Activated effector memory CD4-positive, alpha-beta T cell treated with anti-CD3 and anti-CD28 coated beads, Interleukin-2, amount 50 U/mL, for 16 hours (primary cell): ENCODE data around the gene NKD1.

ENCODE experiments used
- DNase-seq: peaks from one replicate; pipeline ENCODE4 v3.0.0-alpha.2; 2020

NKD1 gene

GRCh38 chr16:50581845-50582244 lies 33.6 kb downstream of the NKD1 start:
- DNase-seq: no peak

DNA sequence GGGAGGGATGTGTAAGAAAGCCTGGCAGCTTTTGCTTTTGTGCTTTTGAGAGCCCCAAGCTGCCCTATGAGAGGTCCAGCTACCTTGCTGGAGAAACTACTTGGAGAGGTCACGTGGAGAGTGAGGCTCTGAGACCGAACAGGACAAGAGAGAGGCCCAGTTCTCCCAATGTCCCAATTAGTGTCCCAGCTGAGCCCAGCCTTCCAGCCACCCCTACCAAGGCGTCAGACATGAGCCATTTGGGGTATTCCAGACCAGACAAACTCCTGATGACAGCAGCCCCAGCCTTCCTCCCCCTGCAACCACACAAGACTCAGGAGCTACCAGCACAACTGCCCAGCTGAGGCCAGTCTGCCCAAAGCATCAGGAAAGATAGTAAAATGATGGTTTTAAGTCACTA lies 35.0 kb downstream of the NKD1 start:
- DNase-seq: no peak

DNA sequence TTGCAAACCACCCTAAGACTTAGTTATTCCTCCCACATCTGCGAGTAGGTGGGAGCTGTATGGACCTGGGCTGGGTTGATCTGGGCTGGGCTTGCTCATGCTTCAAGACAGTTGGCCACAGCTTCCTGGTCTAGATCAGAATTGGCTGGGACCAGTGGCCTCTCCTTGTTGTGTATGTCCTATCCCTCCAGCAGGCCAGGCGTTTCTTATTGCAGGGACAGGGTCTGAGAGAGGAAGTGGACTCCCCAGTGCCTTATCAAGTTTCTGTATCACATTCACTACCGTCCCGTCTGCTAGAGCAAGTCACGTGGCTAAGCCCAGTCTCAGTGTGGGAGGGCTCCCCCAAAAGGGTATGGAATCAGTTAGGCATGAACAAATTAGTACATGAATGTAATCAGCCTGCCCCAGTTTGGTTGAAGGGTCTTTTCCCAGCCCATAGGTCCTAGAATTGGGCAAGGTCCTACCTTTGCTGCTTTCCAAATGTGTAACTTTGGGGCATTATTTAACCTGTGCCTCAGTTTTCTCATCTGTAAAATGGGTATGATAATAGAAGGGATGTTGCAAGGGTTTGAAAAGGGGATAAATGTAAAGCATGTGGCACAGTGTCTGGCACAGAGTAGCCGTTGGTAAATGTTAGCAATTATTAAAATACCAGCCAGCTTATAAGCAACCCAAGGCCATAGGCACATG lies 36.0 kb downstream of the NKD1 start:
- DNase-seq: no peak

DNA sequence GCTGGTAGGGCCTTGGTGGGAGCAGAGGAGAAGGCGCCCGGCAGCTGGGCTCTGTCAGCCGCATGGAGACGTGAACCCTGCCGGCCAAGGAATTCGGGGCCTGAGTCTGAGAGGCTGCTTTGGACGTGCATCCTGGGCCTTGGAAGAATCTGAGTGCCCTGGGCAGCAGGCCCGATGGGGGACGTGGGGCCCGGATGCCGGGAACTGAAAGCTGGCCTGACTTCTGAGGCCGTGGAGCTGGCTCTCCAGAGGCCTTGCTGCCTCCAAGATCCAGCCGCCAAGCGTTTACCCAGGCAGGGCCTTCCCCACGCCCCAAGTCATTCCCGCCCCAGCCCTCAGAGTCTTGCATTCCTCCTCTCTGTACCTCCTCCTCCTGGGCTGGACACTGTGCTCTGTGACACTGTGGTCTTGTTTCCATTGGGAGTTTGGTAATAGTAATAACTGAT lies 37.2 kb downstream of the NKD1 start:
- no peak for DNase-seq

DNA sequence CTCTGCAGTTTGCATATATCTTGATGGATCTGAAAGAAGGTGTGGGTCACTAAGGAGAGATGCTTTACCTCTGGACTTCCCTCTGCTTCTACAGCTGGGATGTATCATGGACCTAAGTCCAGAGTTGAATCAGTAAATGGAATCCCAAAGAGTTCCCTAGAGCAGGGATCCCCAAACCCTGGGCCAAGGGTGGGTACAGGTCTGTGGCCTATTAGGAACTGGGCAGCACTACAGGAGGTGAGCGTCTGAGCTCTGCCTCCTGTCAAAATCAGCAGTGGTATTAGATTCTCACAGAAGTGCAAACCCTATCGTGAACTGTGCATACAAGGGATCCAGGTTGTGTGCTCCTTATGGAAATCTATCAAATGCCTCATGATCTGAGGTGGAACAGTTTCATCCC lies 39.3 kb downstream of the NKD1 start:
- DNase-seq: no peak

DNA sequence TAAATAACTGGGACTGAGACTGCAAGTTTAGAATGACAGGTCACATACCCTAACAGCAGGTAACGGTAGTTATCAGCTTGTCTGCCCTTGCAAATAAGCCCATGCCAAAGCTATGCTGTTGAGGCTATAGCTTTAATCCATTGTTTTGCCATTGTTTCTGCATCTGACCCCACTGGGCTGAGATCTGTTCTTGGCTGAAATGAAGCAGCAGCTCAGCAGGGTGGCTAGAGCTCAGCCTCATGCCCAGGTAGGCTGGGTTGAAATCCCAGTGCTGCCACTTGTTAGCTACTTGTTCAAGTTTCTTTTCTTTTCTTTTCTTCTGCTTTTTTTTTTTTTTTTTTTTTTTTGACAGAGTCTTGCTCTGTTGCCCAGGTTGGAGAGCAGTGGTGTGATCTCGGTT lies 40.1 kb downstream of the NKD1 start:
- DNase-seq: no peak

- DNase-seq: no peak
These were observed 43.0 kb downstream of the NKD1 start for GRCh38 chr16:50591209-50591608.

- DNase-seq: no peak
These were observed 43.9 kb downstream of the NKD1 start for GRCh38 chr16:50591800-50592771.

DNA sequence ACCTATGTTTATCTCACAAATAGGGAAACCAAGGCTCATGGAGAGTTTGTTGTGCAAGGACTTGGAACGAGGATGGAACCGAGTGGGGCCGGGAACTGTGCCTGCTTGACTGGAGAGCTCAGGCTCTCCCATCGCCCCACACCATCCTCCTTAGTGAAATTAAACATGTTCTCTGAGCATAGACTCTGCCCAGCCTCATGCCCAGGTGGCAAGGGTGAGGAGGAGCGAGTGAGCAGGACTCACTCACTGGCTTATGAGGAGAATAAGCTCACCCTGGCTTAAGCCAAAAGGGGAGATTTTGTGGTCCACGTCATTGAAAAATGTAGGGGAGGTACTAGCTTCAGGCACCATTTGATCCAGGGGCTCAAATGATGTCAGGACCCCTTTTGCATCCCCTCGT lies 44.8 kb downstream of the NKD1 start:
- DNase-seq: no peak

DNA sequence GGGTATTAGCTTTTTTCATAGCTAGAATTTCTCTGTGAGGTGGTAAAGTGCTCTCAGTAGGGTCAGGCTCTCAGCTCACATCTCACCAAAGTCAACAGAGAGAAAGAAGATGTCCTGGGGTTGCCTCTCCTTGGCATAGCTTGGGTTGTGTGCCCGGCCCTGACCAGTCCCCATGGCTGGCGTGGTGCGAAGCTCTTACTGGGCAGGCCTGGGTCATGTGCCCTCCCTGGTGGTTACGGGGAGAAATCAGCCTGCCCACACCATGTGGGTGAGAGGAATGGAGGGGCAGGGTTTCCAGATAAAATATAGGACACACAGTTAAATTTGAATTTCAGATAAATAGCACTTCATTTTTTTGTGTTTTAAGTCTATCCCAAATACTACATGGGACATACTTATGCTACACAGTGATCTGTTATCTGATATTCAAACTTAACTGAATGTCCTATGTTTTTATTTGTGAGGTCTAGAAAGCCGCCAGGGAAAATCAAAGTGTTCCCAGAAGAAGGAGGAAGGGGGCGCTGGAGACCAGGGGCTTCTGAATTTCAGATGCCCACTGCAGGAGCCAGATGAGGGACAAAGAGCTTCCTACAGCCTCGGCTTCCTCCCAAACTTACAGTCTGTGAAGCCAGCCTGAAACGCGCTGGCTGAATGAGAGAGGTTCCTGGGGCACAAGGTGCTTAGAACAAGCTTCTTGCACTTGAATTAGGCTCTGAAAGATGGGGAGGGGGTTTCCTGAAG lies 45.4 kb downstream of the NKD1 start:
- DNase-seq: no peak

DNA sequence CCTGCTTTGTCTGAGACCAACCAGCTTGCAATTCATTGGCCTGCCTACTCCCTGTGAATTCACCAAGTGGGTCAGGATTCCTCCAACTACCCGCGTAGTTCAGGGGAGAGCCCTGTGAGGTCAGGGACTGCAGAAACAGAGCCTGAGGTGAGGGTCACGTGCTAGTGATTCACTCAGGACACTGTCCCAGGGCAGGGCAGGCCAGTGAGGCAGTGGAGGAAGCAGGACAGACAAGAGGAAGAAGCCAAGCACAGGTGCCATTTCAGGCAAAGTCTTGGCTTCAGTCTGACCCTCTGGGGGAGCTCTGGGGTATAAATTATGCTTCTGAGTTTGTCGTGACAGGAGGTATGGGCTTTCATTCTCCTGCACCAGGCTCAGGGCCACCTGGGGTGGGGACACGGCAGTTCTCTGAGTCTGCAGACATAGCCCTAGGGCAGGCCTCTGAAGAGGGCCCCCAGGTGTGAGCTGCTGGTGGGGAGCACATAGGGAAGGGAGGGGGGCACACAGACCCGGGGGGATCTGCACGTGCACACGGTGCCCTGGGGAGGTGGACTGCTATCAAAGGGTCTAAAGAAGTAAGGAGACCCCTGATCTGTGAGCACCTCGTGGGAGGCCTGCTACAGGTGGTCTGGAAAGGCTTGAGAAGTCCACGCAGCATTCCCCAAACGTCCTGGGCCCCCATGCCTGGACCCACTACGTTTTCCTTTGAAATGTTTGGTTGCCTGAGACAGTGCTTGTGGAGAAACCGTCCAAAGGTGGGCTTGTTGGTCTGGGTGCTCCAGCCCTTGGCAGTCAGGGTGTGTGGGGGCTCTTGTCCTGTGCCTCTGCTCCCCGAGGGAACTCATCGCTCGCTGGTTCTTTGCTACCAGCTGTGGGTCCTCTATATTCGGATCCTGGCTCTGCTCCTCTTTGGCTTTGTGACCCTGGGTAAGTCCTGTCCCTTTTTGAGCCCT lies 46.4 kb downstream of the NKD1 start:
- no peak for DNase-seq

GRCh38 chr16:50595859-50596258 lies 47.7 kb downstream of the NKD1 start:
- no peak for DNase-seq

DNA sequence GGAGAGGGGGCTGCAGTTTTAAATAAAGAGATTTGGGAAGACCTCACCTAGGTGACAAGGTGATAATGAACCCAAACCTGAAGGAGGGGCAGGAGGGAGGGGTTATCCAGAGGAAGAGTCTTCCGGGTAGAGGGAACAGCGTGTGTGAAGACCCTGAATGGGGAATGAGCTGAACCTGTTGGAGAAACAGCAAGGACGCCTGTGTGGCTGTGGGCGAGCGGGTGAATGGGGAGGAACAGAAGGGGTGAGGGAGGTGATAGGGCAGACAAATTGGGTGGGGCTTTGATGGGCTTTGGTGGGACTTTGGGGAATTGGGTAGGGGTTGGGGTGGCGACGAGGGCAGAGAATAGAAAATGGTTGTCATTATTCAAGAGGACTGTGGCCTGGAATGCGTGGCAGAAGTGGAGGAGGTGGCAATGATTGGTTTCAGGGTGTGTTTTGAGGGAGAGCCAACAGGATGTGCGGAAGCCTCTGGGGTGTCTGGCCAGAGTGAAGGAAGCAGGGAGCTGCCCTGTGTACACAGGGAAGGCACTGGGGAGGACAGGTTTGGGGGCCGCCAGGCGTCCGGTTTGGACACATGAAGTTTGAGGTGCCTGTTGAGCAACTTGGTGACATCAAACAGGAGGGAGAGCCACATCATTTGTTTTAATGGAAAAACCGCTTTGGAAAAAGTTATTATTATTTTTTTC lies 48.7 kb downstream of the NKD1 start:
- no peak for DNase-seq

GRCh38 chr16:50597563-50598255 lies 49.5 kb downstream of the NKD1 start:
- DNase-seq: no peak

DNA sequence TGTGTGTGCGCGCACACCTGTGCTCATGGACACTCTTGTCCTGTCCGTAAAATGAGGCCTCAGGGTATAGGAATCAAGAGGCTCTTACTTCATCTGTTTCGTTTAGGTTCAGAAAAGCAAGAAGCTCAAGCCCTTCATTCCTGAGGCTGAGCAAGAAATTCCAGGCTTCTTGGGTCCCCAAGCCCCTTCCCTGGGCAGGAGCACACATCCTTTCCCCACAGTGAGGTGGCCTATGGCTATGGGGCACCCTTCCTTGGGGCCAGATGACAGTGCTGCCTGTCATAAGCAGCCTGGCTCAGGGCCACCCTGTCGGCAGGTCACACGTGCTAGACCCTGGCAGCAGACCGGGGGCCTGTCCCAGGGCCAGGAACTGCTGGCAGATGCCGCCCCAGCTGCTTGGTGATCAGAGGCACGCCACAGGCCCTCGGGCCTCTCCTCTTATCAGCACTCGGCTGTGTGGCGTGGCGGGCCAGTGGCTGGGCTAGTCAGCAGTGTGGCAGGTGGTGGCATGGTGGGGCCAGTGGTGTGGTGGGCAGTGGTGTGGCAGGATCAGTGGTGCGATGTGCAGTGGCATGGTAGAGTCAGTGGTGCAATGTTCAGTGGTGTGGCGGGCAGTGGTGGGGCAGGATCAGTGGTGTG lies 50.2 kb downstream of the NKD1 start:
- no peak for DNase-seq

GRCh38 chr16:50598936-50599361 lies 50.8 kb downstream of the NKD1 start:
- no peak for DNase-seq

- no peak for DNase-seq
These were observed 51.3 kb downstream of the NKD1 start for GRCh38 chr16:50599494-50599893.

DNA sequence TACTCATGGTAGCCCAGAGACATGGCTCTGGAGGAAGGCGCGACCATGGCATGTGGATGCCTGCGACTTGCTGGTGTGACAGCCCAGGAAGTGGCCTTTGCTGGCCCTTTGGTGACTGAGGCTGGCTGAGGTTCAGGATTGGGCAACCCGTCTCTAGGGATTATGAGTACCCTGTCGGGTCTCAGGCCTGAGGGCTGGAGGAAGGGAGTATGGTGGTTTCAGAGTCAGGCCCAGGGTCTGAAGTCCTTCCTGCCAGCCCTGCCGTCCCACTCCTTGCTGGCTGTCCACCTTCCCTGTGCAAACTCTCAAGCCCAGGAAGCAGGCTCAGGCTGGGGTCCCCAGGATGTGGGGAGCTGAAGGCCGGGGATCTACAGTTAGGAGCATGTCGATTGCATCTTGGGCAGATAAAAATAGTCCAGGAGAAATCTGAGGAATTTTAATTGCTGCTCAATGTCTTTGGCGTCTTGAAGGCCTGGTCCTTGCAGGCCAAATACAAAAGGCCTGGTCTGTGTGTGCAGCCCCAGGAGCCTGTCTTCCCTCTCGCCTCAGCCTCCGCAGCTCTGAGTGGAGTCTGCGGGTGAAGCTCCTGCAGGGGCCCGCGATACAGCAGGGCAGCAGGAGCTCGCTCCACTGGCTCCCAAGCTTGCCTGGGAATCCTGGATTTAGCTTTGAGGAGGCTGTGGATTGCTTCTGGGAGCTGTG lies 52.5 kb downstream of the NKD1 start:
- DNase-seq: no peak

- DNase-seq: no peak
These were observed 53.1 kb downstream of the NKD1 start for GRCh38 chr16:50601341-50601740.

- DNase-seq: no peak
These were observed 53.9 kb downstream of the NKD1 start for GRCh38 chr16:50602126-50602525.
